Measurements from ENCODE around the gene LYPLA2.
"Not testable (repeated sequence)": the region's sequence is repeated elsewhere in the genome, so short reads cannot be mapped to it uniquely, and the experiment has no call there.

LYPLA2 gene

GRCh38 chr1:23779826-23780371, 11.0 kb upstream of the LYPLA2 start:
- DNase-seq (ENCODE audit: low read depth), result no peak

DNA sequence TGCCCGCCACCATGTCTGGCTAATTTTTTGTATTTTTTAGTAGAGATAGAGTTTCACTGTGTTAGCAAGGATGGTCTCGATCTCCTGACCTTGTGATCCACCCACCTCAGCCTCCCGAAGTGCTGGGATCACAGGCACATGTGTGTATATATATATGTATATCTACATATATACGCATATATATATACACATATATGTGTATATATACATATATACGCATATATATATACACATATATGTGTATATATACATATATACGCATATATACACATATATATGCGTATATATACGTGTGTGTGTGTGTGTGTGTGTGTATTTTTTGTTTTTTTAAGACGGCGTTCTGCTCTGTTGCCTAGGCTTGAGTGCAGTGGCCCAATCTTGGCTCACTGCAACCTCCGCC, 7.8 kb upstream of the LYPLA2 start:
- DNase-seq (ENCODE audit: low read depth), result not testable (repeated sequence)

GRCh38 chr1:23784846-23785245, 6.1 kb upstream of the LYPLA2 start:
- DNase-seq (ENCODE audit: low read depth), result no peak

- DNase-seq (ENCODE audit: low read depth), result no peak
These were observed 3.2 kb upstream of the LYPLA2 start for GRCh38 chr1:23787701-23788100.

DNA sequence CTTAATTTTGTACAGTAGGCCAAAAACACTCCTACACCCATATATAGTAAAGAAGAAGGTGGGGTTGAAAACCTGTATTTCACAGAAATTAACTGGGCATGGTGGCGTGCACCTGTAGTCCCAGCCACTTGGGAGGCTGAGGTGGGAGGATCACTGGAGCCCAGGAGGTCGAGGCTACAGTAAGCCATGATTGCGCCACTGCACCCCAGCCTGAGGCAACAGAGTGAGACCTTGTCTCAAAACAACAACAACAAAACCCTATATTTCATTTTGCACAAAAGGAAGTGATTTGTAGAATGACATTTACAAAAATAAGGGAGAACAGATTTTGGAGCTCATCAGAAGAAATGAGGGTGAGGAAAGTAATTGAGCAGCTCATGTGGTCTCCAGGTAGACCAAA, 2.2 kb upstream of the LYPLA2 start:
- no peak for DNase-seq (ENCODE audit: low read depth)

- no peak for DNase-seq (ENCODE audit: low read depth)
These were observed 637 bp downstream of the LYPLA2 start for GRCh38 chr1:23791516-23792047.

DNA sequence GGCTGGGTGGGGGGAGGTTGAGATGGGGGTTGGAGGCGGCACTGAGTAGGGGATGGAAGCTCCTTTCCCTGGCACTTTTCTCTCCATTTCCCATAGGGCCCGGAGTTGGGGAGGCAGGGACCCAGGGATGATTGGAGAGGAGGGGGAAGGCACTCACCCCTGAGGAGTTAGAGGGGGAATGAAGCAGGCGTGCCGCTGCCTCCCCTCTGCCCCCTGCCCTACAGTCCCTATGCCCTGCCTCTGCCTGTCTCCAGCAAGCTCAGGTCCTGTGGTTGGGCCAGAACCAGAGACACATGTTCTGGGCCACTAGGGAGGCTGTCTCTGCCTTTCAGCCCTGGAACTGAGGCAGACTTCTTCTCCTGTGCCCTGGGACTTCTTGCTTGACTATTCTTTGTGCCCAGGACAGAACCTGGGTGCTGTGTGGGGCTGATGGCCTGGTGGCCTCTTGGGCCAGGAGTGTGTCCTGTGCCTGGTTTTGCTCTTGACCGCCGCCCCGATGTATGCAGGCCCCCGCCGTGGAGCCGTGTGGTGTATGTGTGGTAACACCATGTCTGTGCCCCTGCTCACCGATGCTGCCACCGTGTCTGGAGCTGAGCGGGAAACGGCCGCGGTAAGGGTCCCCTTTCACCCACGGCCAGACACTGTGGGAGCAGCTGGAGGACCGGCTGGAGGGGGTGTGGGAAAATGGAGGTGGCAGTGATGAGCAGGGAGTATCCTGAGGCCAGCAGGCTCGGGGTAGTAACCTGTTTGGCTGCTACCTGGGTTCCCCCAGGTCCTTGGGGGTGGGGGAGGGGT, 1.4 kb downstream of the LYPLA2 start:
- DNase-seq (ENCODE audit: low read depth), result no peak

GRCh38 chr1:23793018-23793781, 2.3 kb downstream of the LYPLA2 start:
- DNase-seq (ENCODE audit: low read depth), result no peak

DNA sequence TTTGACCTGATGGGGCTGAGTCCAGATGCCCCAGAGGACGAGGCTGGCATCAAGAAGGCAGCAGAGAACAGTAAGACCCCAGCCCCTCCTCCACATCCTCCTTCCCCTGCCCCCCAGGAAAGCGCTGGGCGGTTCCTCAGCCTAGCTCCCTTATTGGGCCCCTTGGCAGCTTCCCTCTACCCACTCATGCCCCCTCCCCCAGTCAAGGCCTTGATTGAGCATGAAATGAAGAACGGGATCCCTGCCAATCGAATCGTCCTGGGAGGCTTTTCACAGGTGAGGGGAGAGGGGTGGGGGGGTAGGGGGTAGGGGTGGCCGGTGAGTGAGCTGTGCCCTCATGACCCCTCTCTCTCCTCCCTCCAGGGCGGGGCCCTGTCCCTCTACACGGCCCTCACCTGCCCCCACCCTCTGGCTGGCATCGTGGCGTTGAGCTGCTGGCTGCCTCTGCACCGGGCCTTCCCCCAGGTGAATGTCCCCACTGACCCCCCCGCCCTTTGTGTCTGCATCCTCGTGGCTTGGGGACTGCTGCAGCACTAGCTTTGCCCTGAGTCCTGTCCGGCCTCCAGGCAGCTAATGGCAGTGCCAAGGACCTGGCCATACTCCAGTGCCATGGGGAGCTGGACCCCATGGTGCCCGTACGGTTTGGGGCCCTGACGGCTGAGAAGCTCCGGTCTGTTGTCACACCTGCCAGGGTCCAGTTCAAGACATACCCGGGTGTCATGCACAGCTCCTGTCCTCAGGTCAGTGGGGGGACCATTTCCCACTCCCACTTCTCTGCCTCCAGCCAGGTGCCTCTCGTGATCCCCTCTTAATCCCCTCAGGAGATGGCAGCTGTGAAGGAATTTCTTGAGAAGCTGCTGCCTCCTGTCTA, 3.2 kb downstream of the LYPLA2 start:
- no peak for DNase-seq (ENCODE audit: low read depth)

- DNase-seq (ENCODE audit: low read depth), result not testable (repeated sequence)
These were observed 3.8 kb downstream of the LYPLA2 start for GRCh38 chr1:23794732-23795182.

- no peak for DNase-seq (ENCODE audit: low read depth)
These were observed 4.9 kb downstream of the LYPLA2 start for GRCh38 chr1:23795676-23796465.

GRCh38 chr1:23796466-23797271, 5.7 kb downstream of the LYPLA2 start:
- DNase-seq (ENCODE audit: low read depth), result no peak

DNA sequence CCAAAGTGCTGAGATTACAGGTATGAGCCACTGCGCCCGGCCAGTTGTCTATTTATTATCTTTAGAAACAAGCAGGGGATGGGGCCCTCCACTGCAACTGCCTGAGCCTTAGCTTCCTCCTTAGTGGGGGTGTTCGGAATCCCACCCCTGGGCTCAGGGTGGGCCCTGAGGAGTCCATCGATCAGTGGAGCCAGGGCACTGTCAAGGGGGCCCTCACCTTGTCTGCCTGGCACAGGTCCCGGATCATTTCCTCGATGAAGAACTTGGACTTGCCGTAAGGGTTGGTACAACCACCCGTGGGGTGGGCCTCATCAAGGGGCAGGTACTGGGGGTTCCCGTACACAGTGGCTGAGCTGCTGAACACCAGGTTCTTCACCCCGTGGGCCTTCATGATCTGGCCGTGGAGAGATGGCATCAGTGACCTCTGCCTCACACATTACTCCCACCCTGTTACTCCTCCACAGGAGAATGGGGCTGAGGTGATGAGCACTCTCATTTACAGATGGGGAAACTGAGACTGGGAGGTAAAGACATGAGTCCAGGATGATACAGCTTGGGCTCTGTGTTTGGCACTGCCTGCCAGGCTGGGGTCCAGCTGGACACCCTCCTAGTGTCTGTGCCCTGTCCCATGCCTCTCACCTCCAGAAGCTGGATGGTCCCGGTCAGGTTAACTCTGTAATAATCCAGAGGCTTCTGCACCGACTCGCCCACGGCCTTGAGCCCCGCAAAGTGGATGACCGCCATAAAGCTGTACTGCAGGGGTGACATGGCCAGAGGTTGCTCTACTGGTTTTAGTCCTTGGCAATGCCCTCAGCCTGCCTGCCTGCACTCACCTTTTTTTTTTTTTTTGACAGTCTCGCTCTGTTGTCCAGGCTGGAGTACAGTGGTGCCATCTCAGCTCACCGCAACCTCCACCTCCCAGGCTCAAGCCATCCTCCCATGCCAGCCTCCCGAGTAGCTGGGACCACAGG, 6.8 kb downstream of the LYPLA2 start:
- DNase-seq (ENCODE audit: low read depth), result no peak

DNA sequence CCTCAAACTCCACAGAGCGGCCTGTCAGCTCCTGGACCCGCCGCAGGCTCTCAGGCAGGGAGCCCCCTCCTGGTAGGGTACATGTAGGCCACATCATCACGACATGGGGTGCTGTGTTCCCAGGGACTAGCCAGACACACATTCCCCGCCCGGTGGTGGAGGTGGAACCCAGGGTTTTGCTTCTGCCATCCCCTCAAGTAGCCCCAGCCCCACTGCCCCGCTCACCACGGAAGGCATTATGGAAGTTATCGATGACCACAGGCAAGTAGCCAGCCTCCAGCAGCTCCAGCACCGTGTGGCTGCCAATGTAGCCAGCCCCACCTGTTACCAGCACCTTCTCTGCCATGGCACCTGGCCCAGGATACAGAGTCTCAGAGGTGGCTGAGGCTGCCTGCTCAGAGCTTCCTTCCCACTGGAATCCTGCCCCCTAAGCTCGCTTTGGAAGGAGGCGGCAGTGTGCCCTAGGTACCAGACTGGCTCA, 7.8 kb downstream of the LYPLA2 start:
- no peak for DNase-seq (ENCODE audit: low read depth)

DNA sequence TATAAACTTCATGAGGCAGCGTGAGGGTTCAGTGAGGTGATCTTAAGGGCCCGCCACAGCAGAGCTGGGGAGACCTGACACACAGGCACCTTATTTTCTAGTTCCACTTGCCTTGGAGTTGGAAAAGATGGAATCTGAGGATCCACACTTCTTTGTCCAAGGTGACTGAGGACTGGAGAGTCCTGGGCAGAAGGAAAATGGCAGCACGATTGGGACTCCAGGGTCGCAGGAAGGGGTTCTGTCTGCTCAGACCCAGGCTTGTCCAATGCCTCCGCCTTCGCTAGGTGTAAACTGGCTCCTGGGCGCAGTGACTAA, 8.3 kb downstream of the LYPLA2 start:
- DNase-seq (ENCODE audit: low read depth), result no peak

DNA sequence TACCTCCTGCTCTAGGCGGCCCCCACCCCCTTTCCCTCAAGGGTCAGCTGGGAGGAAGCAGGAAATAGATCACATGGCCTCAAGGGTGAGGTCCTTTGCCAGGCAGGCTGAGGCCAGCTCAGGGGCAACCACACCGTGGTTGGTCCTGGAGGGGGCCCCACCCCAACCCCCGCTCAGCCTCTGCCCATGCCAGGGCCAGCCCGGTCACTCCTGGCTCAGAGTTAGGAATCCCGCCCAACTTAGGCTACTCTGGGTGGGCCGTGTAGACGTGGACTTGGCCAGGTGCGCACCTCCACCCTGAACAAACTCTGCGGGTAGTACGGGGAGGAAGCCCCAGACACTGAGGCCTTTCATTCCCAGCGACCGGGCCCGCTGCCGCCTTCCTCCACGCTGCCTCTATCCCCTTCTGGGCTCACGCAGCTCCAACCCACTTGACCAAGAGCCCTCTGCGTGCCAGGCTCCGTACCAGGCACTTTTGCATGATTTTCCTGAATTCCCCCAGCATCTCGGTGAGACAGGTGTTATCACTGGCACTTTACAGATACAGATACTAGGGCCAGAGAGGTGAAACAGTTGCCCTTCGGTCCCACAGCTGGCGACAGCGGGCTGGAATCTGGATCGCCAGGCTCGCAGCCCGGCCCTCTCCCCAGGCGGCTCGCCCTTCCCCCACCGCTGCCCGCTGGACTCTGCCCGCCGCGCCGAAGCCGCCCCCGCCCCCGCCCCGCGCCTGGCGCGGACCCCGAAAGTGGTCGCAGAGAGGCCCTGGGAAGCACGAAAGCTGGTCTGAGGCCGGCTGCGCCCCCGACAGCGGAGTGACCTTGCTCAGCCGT, 8.8 kb downstream of the LYPLA2 start:
- no peak for DNase-seq (ENCODE audit: low read depth)

GRCh38 chr1:23800400-23801337, 9.7 kb downstream of the LYPLA2 start, which contains the start of gene GALE:
Gene GALE (minus strand): TSS chr1:23800754. CDS start chr1:23799007, 1,747 bp downstream.
- peak; percentile 97 for DNase-seq (ENCODE audit: low read depth)
